Stimulated activated CD4-positive, alpha-beta T cell treated with anti-CD3 and anti-CD28 coated beads, Interleukin-12 subunit alpha, Interleukin-12 subunit beta, amount 100 ng/mL, for 48 hours (primary cell): Measurements from ENCODE around the gene AATF.
"Not testable (repeated sequence)": the region's sequence is repeated elsewhere in the genome, so short reads cannot be mapped to it uniquely, and the experiment has no call there.

ENCODE experiments used
- DNase-seq, 3 donors: peaks; one replicate each; pipeline ENCODE4 v3.0.0-alpha.2; 2020; ENCODE audit warnings: low read depth in 2 of 3, low spot score in 1 of 3

The AATF gene

DNA sequence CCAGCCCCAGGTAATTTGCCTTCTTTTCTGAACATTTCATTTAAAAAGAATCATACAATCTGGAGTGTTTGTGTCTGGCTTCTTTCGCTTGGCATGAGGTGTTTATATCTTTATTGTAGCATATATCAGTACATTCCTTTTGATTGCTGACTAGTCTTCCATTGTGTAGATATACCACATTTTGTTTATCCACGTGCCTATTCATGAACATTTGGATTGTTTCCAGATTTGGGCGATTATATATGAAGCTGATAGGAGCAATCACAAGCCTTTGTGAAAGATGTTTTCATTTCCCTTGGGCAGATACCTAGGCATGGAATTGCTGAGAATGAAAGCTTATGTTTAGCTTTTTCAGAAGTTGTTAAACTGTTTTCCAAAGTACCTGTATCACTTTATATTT, 120.3 kb downstream of the AATF start:
- DNase-seq: no peak

DNA sequence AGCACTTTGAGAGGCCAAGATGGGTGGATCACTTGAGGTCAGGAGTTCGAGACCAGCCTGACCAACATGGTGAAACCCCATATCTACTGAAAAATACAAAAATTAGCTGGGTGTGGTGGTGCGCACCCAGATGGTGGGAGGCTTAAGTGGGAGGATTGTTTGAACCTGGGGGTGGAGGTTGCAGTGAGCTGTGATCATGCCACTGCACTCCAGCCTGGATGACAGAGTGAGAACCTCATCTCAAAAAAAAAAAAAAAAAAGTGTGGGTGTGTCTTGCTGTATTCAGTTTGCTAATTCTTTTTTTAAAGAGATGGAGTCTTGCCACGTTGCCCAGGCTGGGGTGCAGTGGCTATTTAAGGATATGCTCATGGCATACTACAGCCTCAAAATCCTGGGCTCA, 124.7 kb downstream of the AATF start:
- not testable (repeated sequence) for DNase-seq

- DNase-seq: no peak
These were observed 130.4 kb downstream of the AATF start for GRCh38 chr17:37079065-37079708.

- no peak for DNase-seq
These were observed 131.0 kb downstream of the AATF start for GRCh38 chr17:37079735-37080134.

GRCh38 chr17:37081287-37081686, 132.5 kb downstream of the AATF start:
- DNase-seq: no peak

GRCh38 chr17:37082311-37082860, 133.6 kb downstream of the AATF start:
- DNase-seq: no peak

DNA sequence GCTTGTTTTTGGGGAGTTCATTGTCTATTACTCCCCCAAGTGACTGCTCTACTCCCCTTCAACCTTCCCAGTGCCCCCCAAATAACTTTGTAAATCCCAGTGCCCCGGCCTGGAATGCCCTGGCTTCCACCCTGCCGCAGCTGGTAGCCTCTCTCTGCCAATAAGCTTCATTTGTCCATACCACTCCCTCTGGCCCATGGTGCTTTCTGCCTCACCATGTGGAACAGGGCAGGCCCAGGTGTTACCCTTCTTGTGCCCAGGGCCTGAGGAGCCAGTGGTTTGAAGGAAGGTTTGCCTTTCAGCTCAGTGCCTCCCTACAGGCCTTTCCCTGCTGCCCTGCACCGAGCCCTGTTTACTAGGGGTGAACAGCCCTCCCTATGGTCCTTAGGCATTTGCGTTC, 134.2 kb downstream of the AATF start:
- no peak for DNase-seq

GRCh38 chr17:37083456-37083855, 134.7 kb downstream of the AATF start:
- no peak for DNase-seq

DNA sequence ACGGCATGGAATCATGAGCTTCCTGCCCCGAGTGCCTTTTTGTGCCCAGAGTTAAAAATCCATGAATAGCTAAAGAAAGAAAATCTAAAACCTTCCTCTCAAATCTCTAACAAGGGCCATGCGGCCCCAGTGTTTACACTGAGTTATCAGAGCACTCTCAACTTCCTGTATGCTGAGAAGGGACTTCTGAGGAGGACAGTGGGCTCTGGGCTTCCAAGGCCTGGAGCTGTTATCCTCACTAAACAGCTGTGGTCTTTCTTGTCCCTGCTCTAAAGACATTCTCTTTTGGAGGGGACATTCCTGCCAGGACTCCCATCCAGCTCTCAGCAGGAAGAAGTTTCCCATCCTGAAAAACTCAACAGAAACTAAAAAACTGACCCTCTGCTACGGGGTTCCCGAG, 135.6 kb downstream of the AATF start:
- DNase-seq: no peak

- no peak for DNase-seq
These were observed 137.6 kb downstream of the AATF start for GRCh38 chr17:37086334-37086733.

DNA sequence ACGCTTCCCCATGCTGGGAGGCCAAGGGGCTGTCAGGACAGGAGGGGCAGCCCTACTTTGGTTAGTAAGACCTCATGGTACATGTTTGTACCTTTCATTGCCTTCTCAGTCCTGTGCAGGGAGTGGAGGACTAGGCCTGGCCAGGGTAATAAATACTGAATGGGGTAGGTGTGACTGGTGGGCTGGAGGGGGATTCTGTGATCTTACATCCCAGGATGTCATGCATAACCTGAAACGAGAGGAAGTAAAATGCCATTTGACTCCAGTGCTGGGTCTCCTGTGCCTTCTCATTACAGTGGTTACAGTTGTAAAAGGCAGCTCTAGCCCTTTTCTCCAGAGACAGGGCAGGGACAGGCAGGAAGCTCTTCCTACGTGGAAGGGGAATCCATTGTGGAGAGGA, 138.2 kb downstream of the AATF start:
- no peak for DNase-seq

DNA sequence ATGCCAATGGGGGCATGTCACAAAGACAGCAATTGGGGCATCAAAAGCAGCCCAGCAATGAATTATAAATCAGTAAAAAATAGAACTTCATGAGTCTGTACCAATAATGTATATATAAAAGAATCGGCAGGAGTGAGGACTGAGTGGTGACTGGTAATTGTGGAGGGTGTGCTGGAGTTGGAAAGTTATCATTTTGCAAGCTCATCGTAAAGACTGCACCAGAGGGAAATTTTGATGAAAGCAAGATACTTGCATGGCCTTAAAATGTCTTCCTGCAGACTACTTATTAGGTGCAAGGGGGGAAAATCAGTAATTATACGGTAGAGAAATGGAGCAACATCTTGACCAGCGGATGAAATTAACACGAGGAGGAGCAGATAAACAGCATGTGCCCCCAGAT, 138.9 kb downstream of the AATF start:
- no peak for DNase-seq

- DNase-seq: no peak
These were observed 139.7 kb downstream of the AATF start for GRCh38 chr17:37088459-37088858.

DNA sequence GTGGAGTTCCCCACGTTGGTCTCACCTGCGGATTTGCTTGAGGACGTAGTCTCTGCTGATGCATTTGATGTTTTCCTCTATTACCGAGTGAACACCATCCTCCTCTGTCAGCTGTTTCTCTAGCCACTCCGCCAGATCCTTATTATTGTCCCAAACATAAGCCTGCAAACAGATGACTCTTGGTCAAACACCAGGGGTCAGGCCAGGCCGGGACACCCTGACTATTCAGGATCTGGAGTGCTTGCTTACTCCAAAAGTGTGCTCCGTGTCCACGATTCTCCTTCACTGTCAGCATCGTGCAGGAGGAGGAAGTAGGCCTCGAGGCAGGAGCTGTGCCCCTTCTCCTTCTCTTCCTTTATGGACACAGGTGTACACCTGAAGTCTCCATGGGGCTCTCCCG, 140.2 kb downstream of the AATF start:
- DNase-seq: no peak

DNA sequence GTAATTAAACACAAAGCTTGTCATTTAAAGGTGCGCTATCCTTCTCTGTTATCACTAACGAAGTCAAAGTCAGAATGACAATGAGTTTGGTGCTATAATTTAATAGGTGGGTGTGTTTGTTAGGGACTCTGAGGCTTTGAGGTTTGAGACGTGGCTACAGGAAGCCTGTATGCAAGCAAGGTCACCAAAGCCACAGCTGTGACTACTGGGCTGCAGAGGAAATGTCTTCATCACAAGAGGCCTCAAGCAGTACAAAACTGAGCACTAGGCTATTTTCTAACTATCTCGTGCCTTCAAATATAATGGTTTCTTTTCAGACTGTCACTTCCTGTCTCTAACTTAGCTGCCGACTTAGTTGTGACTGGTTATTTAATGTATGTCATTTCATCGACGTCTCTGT, 141.2 kb downstream of the AATF start:
- DNase-seq: peak; percentile 1 to 9 (median 6)

DNA sequence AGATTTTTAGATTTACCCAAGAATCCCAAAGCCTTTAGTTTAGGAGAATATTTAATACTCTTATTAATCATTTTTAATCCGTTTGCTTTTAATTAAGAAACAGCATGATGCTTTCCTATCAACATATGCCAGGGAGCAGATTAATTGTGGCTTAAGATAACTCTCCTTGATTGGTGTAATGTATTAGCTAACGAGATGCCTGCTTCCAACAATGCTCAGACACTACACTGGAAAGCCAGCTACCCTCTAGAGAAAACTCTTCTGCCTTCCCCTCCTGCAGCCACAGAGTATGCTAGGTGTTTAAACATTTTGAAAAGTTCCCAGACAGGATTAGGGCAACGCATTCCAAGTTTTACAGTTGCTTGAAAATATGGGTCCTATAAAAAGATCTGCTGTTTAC, 142.2 kb downstream of the AATF start:
- DNase-seq: no peak

GRCh38 chr17:37092071-37092470, 143.3 kb downstream of the AATF start:
- DNase-seq: no peak

GRCh38 chr17:37092701-37093100, 143.9 kb downstream of the AATF start:
- DNase-seq: no peak

DNA sequence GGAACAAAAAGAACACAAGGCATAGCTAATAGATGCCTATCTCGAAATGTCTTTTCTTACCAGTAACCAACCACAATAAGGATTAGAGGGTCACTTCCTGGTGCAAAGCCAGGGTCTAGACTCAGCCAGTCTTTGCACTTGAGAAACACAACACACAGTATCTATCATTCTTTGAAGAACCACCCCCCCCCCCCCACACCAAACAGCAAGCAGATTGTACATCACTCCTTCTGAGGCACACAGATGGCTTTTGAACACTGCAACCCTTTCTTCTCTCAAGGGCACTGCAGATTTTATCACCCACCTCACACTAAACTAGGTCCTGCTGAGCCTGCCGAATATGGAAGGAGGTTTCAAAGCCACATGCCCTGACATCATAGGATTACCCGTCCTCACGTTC, 145.6 kb downstream of the AATF start:
- no peak for DNase-seq

GRCh38 chr17:37096071-37096470, 147.3 kb downstream of the AATF start:
- no peak for DNase-seq

- no peak for DNase-seq
These were observed 148.4 kb downstream of the AATF start for GRCh38 chr17:37097154-37097553.

DNA sequence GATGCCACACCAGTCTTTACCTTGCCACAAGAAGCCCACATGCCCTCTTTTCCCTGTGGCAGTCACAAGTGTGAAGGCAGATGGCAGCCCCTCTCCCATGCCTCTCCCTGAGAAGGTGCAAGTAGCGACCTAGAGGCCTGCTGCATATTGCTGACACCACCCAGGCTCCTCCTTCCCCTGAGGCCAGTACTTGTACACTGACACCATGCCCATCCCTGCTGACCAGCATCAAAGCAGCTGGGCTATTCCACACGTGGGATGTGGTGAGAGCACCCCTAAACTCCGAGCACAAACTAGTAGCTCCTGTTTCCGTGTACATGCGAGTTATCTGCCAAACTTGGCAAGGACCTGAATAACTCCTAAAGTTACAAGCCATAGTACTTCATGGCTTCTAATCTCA, 149.4 kb downstream of the AATF start:
- DNase-seq: no peak

DNA sequence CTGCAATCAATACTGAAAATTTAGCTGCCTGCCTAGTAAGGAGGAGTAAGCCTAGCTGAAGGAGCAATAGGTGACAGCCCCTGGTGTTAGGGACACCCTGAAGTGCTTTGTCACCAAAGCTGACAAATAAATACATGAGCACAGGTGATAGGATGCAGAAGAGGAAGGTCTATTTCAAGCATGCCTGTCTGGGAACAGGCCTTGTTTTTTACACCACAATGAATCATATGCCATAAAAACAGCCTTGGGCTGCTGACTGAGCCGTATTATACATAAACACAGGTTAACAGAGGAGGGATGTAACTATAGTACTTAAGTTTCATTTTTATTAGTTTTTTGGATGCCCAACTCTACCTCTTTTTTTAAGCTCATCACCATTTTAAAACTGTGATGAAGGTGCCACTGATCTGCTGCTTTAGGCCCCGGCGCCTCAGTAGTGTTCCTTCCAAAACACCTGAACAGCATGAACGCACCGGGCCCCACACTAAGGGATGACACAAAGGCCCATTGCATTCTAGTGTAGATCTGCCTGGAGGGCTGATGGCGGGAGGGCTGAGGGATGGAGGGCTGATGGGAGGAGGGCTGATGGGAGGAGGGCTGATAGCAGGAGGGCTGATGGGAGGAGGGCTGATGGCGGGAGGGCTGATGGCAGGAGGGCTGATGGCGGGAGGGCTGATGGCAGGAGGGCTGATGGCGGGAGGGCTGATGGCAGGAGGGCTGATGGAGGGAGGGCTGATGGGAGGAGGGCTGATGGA, 150.3 kb downstream of the AATF start:
- no peak for DNase-seq
